Right lobe of liver (tissue), 6 donors: Measurements from ENCODE around the gene HCN3. TPM values are rescaled to one million over a fixed set of nuclear protein-coding genes. Genes with fewer than 3 reads are reported as not detected.

Source experiments
- ATAC-seq, 4 donors: fragments of 200-7000 bp; cut with Tn5 transposase; one replicate each; pipeline ENCODE4 v1.9.1; 2020; ENCODE audit warnings: mild to moderate bottlenecking in 4 of 4, moderate library complexity in 4 of 4
- DNase-seq, 3 donors: peaks; one replicate each; pipeline ENCODE4 v3.0.0-alpha.2; 2020
- H3K27ac ChIP-seq, 3 donors: fragments of 200-600 bp; one replicate each; pipeline ENCODE4 v1.8.0; 2022
- H3K27me3 ChIP-seq, 2 donors: fragments of 200-600 bp; one replicate each; pipeline ENCODE4 v1.8.0; 2022
- H3K36me3 ChIP-seq, 4 donors: fragments of 200-600 bp; sonication (generic) in 1 of 4; one replicate each; pipeline versions ENCODE4 v1.5.1 to v1.8.0; 2017 to 2022; ENCODE audit warnings: control low read depth in 1 of 4
- H3K4me1 ChIP-seq, 4 donors: fragments of 200-600 bp; sonication (generic) in 1 of 4; one replicate each; pipeline versions ENCODE4 v1.5.1 to v1.8.0; 2017 to 2022; ENCODE audit warnings: control low read depth in 1 of 4
- H3K4me3 ChIP-seq, 3 donors: fragments of 200-600 bp; one replicate each; pipeline ENCODE4 v1.8.0; 2022
- H3K9me3 ChIP-seq, 4 donors: fragments of 200-600 bp; sonication (generic) in 1 of 4; one replicate each; pipeline versions ENCODE4 v1.5.1 to v1.8.0; 2017 to 2022; ENCODE audit warnings: control low read depth in 1 of 4
- POLR2A ChIP-seq: fragments of 450-650 bp; IDR thresholded peaks from one replicate; pipeline ENCODE4 v1.6.1; 2017; ENCODE audit warnings: antibody characterized with exemption, mild to moderate bottlenecking
- WGBS: methylation state at CpG from one replicate; pipeline ENCODE4 v1.1.6; 2018; ENCODE audit warnings: low coverage, low lambda C conversion rate; ENCODE audit not compliant: insufficient coverage; ENCODE audit errors: missing lambda C conversion rate; 5-methylcytosine and 5-hydroxymethylcytosine counted together
- intact Hi-C, 2 donors: fragments of 100-400 bp; cut with DNase I; formaldehyde crosslinking; loops; one replicate each; pipeline versions ENCODE4 v1.11.2 to v1.14.1; 2022
- total RNA-seq, 6 experiments: library from RNA; depleted of rRNA in 2 of 6; stranded (reverse); fragments of >200 nt in 2 of 6; fragmentation: NEBNext Ultra II Directional in 3 of 6; extraction: Animal tissue kit (Norgen Biotek cat#: 25700) in 3 of 6; gene quantifications; one replicate each; pipeline versions ENCODE4 v1.1.0 to v1.2.4, GENCODE V29; 2016 to 2023
- TF ChIP-seq, protein P1 (sequence below), 4 donors: fragments of 200-600 bp in 3 of 4; fragments of 450-650 bp in 1 of 4; IDR thresholded peaks; one replicate each; pipeline versions ENCODE4 v1.5.1 to v1.8.0; 2016 to 2022; ENCODE audit warnings: antibody characterized with exemption in 4 of 4, mild to moderate bottlenecking in 2 of 4
- donor health status: DM: no; HTN: yes; CAD: no.
- donor health status: DM: no; HTN: no; CAD: no.
- donor health status: DM: no; HTN: no; CAD: no.
- donor health status: DM: no; HTN: yes; CAD: no.
- donor health status: DM: no; HTN: yes; CAD: no.

Gene HCN3
- total RNA-seq, 6 experiments from 2014 or later, result 0.56 to 1.6 (median 1.2) TPM

DNA sequence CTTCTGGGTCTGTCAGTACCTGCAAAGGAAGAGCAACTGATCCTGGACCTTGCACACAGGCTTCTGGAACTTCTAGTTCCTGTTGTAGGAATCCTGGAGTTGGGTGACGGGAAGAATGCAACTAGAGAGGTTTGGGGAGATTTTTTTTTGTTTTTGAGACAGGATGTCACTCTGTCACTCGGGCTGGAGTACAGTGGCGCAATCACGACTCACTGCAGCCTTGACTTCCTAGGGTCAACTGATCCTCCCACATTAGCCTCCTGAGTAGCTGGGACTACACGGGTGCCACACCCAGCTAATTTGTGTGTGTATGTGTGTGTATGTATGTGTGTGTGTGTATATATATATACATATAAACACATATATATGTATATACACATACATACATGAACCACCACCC is 40.8 kb upstream of the HCN3 start:
- ATAC-seq, result no peak
- Histone ChIP-seq H3K4me1 (peaks cover 0 to 6% (median 0%) of the 10 kb centered on the region in 4 donors), H3K27me3 (no peaks in the 10 kb centered on the region), H3K4me3 (no peak overlapping the region), H3K36me3 (peaks cover 0 to 7% (median 0%) of the 10 kb centered on the region in 4 donors), H3K9me3 (no peaks in the 10 kb centered on the region), H3K27ac (no peak overlapping the region)
- no peak for DNase-seq
- WGBS, result 55% methylated on average over 4 of the region's 5 CpGs
- TF ChIP-seq, protein P1, sequence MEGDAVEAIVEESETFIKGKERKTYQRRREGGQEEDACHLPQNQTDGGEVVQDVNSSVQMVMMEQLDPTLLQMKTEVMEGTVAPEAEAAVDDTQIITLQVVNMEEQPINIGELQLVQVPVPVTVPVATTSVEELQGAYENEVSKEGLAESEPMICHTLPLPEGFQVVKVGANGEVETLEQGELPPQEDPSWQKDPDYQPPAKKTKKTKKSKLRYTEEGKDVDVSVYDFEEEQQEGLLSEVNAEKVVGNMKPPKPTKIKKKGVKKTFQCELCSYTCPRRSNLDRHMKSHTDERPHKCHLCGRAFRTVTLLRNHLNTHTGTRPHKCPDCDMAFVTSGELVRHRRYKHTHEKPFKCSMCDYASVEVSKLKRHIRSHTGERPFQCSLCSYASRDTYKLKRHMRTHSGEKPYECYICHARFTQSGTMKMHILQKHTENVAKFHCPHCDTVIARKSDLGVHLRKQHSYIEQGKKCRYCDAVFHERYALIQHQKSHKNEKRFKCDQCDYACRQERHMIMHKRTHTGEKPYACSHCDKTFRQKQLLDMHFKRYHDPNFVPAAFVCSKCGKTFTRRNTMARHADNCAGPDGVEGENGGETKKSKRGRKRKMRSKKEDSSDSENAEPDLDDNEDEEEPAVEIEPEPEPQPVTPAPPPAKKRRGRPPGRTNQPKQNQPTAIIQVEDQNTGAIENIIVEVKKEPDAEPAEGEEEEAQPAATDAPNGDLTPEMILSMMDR (IDR thresholded peaks at IDR 0.05), result no peak
- TF ChIP-seq POLR2A, result no peak
- intact Hi-C loops, result no loop called here

- peak overlapping the region; percentile 35 to 58 (median 45) for H3K4me3 ChIP-seq
- ATAC-seq (peak; percentile 45 to 56 (median 52)), DNase-seq (peak in 2 of 3 donors; percentile 65 to 82)
- H3K9me3 ChIP-seq, result peaks cover 0 to 2% (median 0%) of the 10 kb centered on the region in 4 donors
- WGBS, result 17% methylated on average over 4 of the region's 4 CpGs
- peaks cover 0 to 6% (median 0%) of the 10 kb centered on the region in 4 donors for H3K36me3 ChIP-seq
- H3K4me1 ChIP-seq, result peaks cover 0 to 12% (median 2%) of the 10 kb centered on the region in 4 donors
- TF ChIP-seq, protein P1 (IDR thresholded peaks at IDR 0.05), result no peak
- TF ChIP-seq POLR2A, result no peak
- no peaks in the 10 kb centered on the region for H3K27me3 ChIP-seq
- H3K27ac ChIP-seq, result no peak overlapping the region
- intact Hi-C loops, result no loop called here
Measured at GRCh38 chr1:155241069-155241679, 36.1 kb upstream of the HCN3 start.

- no peak for ATAC-seq
- peaks cover 0 to 12% (median 2%) of the 10 kb centered on the region in 4 donors for H3K4me1 ChIP-seq
- intact Hi-C loops, result no loop called here
Measured at GRCh38 chr1:155241841-155242264, 35.4 kb upstream of the HCN3 start.

GRCh38 chr1:155242805-155243358 is 34.4 kb upstream of the HCN3 start:
- ATAC-seq, result no peak
- no peak overlapping the region for H3K4me3 ChIP-seq

More at GRCh38 chr1:155241841-155242264, 35.4 kb upstream of the HCN3 start:
- H3K9me3 ChIP-seq, result peaks cover 0 to 2% (median 0%) of the 10 kb centered on the region in 4 donors
- H3K4me3 ChIP-seq, result no peak overlapping the region
- WGBS, result 48% methylated on average over 4 of the region's 4 CpGs
- no peak overlapping the region for H3K27ac ChIP-seq
- H3K27me3 ChIP-seq, result no peaks in the 10 kb centered on the region
- no peak for TF ChIP-seq POLR2A
- TF ChIP-seq, protein P1 (IDR thresholded peaks at IDR 0.05), result no peak
- no peaks in the 10 kb centered on the region for H3K36me3 ChIP-seq
- DNase-seq, result no peak

More at GRCh38 chr1:155242805-155243358, 34.4 kb upstream of the HCN3 start:
- no peak for DNase-seq
- Histone ChIP-seq H3K27ac (no peak overlapping the region), H3K9me3 (peaks cover 0 to 2% (median 0%) of the 10 kb centered on the region in 4 donors), H3K36me3 (no peaks in the 10 kb centered on the region), H3K4me1 (peaks cover 0 to 12% (median 2%) of the 10 kb centered on the region in 4 donors), H3K27me3 (no peaks in the 10 kb centered on the region)
- intact Hi-C loops, result no loop called here
- no peak for TF ChIP-seq POLR2A
- TF ChIP-seq, protein P1 (IDR thresholded peaks at IDR 0.05), result no peak
- 90% methylated on average over 3 of the region's 3 CpGs for WGBS
